A549 (cell line): ENCODE data around the gene CLEC16A. TPM values are rescaled to one million over a fixed set of nuclear protein-coding genes. Genes with fewer than 3 reads are reported as not detected.

Experiments used
- ATAC-seq, 2 experiments: fragments of 200-7000 bp in 1 of 2; fragments of >200 bp in 1 of 2; cut with Nextera tagmentation in 1 of 2; cut with Tn5 transposase in 1 of 2; 3 replicates each; pipeline versions ENCODE4 v1.8.0 to v1.9.1; 2018 to 2020; ENCODE audit warnings: mild to moderate bottlenecking in 1 of 2, moderate library complexity in 1 of 2
- CTCF ChIA-PET: fragments of 300-600 bp; sonication (Branson Sonifier 250); formaldehyde crosslinking; extraction: SDS; loops from one replicate; lab custom pipeline; 2021; ENCODE audit warnings: antibody characterized with exemption, inconsistent platforms; lab: Yijun Ruan, JAX
- POLR2A ChIA-PET: fragments of 350-600 bp; formaldehyde crosslinking; extraction: SDS; loops from one replicate; lab custom pipeline; 2021; ENCODE audit warnings: antibody characterized with exemption, inconsistent platforms; lab: Yijun Ruan, JAX
- DNase-seq, 2 experiments: peaks; one replicate each; pipeline versions ENCODE4 v3.0.0 to v3.0.0-alpha.2; 2011 to 2016; ENCODE audit warnings: low read depth in 1 of 2, low spot score in 1 of 2
- FAIRE-seq: peaks from 2 replicates; lab custom pipeline; 2011; peaks lifted over from hg19 to GRCh38; lab: Jason Lieb, UNC
- H3K27ac ChIP-seq, 2 experiments: fragments of >200 bp; sonication (Bioruptor Twin); formaldehyde crosslinking; 3 replicates each; pipeline ENCODE4 v1.5.1; 2016 to 2017
- H3K4me1 ChIP-seq: fragments of >200 bp; sonication (Bioruptor Twin); formaldehyde crosslinking; 3 replicates; pipeline ENCODE4 v1.6.1; 2016
- H3K4me2 ChIP-seq: fragments of >200 bp; sonication (Bioruptor Twin); formaldehyde crosslinking; 3 replicates; pipeline ENCODE4 v1.6.1; 2016
- H3K4me3 ChIP-seq: fragments of >200 bp; sonication (Bioruptor Twin); formaldehyde crosslinking; 3 replicates; pipeline ENCODE4 v1.5.1; 2016
- H3K9me3 ChIP-seq: fragments of >200 bp; sonication (Bioruptor Twin); formaldehyde crosslinking; 3 replicates; pipeline ENCODE4 v1.6.1; 2016
- BCL3 ChIP-seq: fragments of >200 bp; sonication (Bioruptor Twin); formaldehyde crosslinking; IDR thresholded peaks from 3 replicates; pipeline ENCODE4 v1.6.1; 2016
- CHD2 ChIP-seq: fragments of 150-350 bp; IDR thresholded peaks from 2 replicates; pipeline ENCODE4 v1.6.1; 2014; ENCODE audit warnings: low read length; ENCODE audit not compliant: partially characterized antibody
- E2F6 ChIP-seq: IDR thresholded peaks from 2 replicates; pipeline ENCODE4 v1.6.1; 2012; ENCODE audit warnings: low read depth, borderline replicate concordance
- EHF ChIP-seq: fragments of 250-450 bp; sonication (Bioruptor Pico); IDR thresholded peaks from 2 replicates; pipeline ENCODE4 v1.5.0; 2020; ENCODE audit warnings: mild to moderate bottlenecking
- FOSL2 ChIP-seq, 2 experiments: fragments of 450-650 bp in 1 of 2; fragments of >200 bp in 1 of 2; sonication (Bioruptor Twin) in 1 of 2; formaldehyde crosslinking; IDR thresholded peaks; 2 replicates each; pipeline versions ENCODE4 v1.5.0 to v1.6.1; 2016 to 2020; ENCODE audit warnings: mild to moderate bottlenecking in 1 of 2, moderate library complexity in 1 of 2
- HDAC2 ChIP-seq: fragments of 200-600 bp; sonication (generic); IDR thresholded peaks from 2 replicates; pipeline ENCODE4 v1.6.1; 2016
- MAZ ChIP-seq: fragments of 150-350 bp; IDR thresholded peaks from 2 replicates; pipeline ENCODE4 v1.6.1; 2014; ENCODE audit warnings: antibody characterized with exemption, low read depth, low read length, borderline replicate concordance
- NPAS2 ChIP-seq: fragments of 250-450 bp; sonication (Bioruptor Pico); IDR thresholded peaks from 2 replicates; pipeline ENCODE4 v1.8.0; 2022; ENCODE audit warnings: mild to moderate bottlenecking, moderate library complexity, borderline replicate concordance
- PBX3 ChIP-seq: IDR thresholded peaks from 2 replicates; pipeline ENCODE4 v1.6.1; 2012
- POLR2AphosphoS2 ChIP-seq: conservative IDR thresholded peaks from 2 replicates; pipeline ENCODE4 v1.6.1; 2012; ENCODE audit warnings: low read length, improper control_type of control experiment, inconsistent platforms
- RARB ChIP-seq: fragments of 250-450 bp; sonication (Bioruptor Pico); IDR thresholded peaks from 2 replicates; pipeline ENCODE4 v1.8.0; 2021; ENCODE audit warnings: mild to moderate bottlenecking, moderate library complexity
- RFX5 ChIP-seq: fragments of 450-650 bp; IDR thresholded peaks from 2 replicates; pipeline ENCODE4 v1.7.1; 2014; ENCODE audit warnings: antibody characterized with exemption, mild to moderate bottlenecking, moderate library complexity
- RNF2 ChIP-seq: fragments of 200-600 bp; sonication (generic); IDR thresholded peaks from 2 replicates; pipeline ENCODE4 v1.6.1; 2016; ENCODE audit warnings: low read depth, mild to moderate bottlenecking, antibody characterized with exemption, moderate library complexity, borderline replicate concordance
- SREBF2 ChIP-seq: fragments of 450-650 bp; IDR thresholded peaks from 2 replicates; pipeline ENCODE4 v1.6.1; 2014; ENCODE audit warnings: mild to moderate bottlenecking, moderate library complexity
- TP53 ChIP-seq: fragments of 250-450 bp; sonication (Bioruptor Pico); IDR thresholded peaks from 2 replicates; pipeline ENCODE4 v1.5.0; 2021; ENCODE audit warnings: mild to moderate bottlenecking, moderate library complexity
- ZSCAN20 ChIP-seq: fragments of 250-450 bp; sonication (Bioruptor Pico); IDR thresholded peaks from 2 replicates; pipeline ENCODE4 v1.8.0; 2022; ENCODE audit warnings: mild to moderate bottlenecking, moderate library complexity
- WGBS: methylation state at CpG from one replicate; pipeline ENCODE4 v1.1.6; 2017; ENCODE audit errors: missing lambda C conversion rate; 5-methylcytosine and 5-hydroxymethylcytosine counted together
- polyA plus RNA-seq, 4 experiments: library from polyadenylated mRNA; depleted of rRNA in 3 of 4; stranded (reverse); fragments of >200 nt; fragmentation: RNase III in 1 of 4; extraction: RNeasy Plus Mini Kit Qiagen cat#74134 plus additional on column Dnase treatment in 1 of 4; gene quantifications; 2 replicates in 3 of 4; 3 replicates in 1 of 4; pipeline ENCODE4 v1.2.3, GENCODE V29; 2011 to 2017
- TF ChIP-seq, protein P1 (sequence below): fragments of 250-450 bp; sonication (Bioruptor Pico); IDR thresholded peaks from 2 replicates; pipeline ENCODE4 v1.5.0; 2021; ENCODE audit warnings: mild to moderate bottlenecking, moderate library complexity, borderline replicate concordance

CLEC16A gene
- polyA plus RNA-seq, 2 of the 4 experiments (the other 2 are of a cell fraction) = 8.3 to 10.4 TPM

GRCh38 chr16:11150190-11150589, 205.8 kb downstream of the CLEC16A start:
- ChIA-PET POLR2A (no interaction called here), CTCF (no interaction called here)
- Histone ChIP-seq H3K4me3 (no peak overlapping the region), H3K27ac (no peak overlapping the region), H3K4me1 (no peaks in the 10 kb centered on the region), H3K9me3 (no peaks in the 10 kb centered on the region), H3K4me2 (no peak overlapping the region)
- DNase-seq = no peak
- no peak for TF ChIP-seq BCL3
- no peak for TF ChIP-seq E2F6
- TF ChIP-seq RNF2 = no peak
- TF ChIP-seq, protein P1, sequence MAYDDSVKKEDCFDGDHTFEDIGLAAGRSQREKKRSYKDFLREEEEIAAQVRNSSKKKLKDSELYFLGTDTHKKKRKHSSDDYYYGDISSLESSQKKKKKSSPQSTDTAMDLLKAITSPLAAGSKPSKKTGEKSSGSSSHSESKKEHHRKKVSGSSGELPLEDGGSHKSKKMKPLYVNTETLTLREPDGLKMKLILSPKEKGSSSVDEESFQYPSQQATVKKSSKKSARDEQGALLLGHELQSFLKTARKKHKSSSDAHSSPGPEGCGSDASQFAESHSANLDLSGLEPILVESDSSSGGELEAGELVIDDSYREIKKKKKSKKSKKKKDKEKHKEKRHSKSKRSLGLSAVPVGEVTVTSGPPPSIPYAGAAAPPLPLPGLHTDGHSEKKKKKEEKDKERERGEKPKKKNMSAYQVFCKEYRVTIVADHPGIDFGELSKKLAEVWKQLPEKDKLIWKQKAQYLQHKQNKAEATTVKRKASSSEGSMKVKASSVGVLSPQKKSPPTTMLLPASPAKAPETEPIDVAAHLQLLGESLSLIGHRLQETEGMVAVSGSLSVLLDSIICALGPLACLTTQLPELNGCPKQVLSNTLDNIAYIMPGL (CRISPR knock-in tag) = no peak
- no peak for TF ChIP-seq CHD2
- no peak for TF ChIP-seq POLR2AphosphoS2
- no peak for TF ChIP-seq SREBF2
- no peak for TF ChIP-seq HDAC2
- no peak for FAIRE-seq
- WGBS = 95% methylated on average over 5 of the region's 5 CpGs
- ATAC-seq = no peak

DNA sequence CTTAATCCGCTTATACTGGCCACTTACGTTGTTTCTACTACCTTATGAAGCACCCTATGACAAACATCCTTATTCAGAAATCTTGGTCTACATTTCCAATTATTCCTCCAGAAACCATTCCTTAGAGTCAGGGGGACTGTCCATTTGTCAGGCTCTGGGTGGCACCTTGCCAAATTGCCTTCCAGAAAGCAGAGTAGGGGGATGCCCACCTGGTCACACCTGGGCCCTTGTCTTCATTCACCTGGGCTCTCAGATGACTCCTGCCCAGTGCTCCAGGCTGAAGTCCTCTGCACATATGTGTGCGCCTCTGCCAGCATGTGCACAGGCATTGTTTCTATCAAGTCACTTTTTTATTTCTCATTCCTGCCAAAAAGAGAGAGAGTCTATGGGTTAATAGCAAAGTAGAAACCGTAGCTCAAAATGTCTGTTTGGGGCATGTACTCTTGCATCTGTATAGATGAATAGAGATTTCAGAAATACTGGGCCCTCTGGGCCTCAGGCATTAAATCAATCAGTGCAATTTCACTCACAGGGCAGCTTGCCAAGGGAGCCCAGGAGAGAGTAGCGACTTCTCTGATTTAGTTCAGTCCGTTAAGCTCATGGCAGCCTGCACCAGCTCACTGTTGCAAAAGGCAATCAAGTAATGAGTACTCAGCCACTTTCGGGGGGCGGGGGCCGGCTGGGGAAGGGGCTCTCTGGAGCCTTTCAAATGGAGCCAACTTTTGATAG, 207.0 kb downstream of the CLEC16A start:
- CTCF ChIA-PET = interaction anchor here (1.2 to 1.3 kb wide), 2 partner anchors 10 to 15 kb away, joined by 3 to 5 read pairs; no protein-coding TSS in a partner anchor
- ATAC-seq (no peak), DNase-seq (no peak), FAIRE-seq (no peak)
- Histone ChIP-seq H3K4me1 (no peaks in the 10 kb centered on the region), H3K4me3 (no peak overlapping the region), H3K27ac (no peak overlapping the region), H3K4me2 (no peak overlapping the region), H3K9me3 (no peaks in the 10 kb centered on the region)
- TF ChIP-seq MAZ (no peak), RARB (CRISPR knock-in tag) (no peak), NPAS2 (CRISPR knock-in tag) (no peak), EHF (CRISPR knock-in tag) (no peak), TP53 (CRISPR knock-in tag) (no peak), RFX5 (no peak), PBX3 (no peak), FOSL2 (IDR thresholded peaks at IDR 0.05) (no peak), FOSL2 (CRISPR knock-in tag; IDR thresholded peaks at IDR 0.05) (no peak), ZSCAN20 (CRISPR knock-in tag) (no peak), SREBF2 (no peak)
- WGBS = 82% methylated on average over 9 of the region's 9 CpGs
- POLR2A ChIA-PET = no interaction called here
